ENCODE results near the gene FA2H. TPM values are rescaled to one million over a fixed set of nuclear protein-coding genes. Genes with fewer than 3 reads are reported as not detected.
A peak's percentile ranks its signal among the peaks of the same experiment; 100 is the strongest.

Gene FA2H
- total and polyA plus RNA-seq, 2 of the 13 experiments (the other 11 are each of a cell fraction or from before 2014, with no cell fraction given), result 0.20 TPM; not detected in 1

DNA sequence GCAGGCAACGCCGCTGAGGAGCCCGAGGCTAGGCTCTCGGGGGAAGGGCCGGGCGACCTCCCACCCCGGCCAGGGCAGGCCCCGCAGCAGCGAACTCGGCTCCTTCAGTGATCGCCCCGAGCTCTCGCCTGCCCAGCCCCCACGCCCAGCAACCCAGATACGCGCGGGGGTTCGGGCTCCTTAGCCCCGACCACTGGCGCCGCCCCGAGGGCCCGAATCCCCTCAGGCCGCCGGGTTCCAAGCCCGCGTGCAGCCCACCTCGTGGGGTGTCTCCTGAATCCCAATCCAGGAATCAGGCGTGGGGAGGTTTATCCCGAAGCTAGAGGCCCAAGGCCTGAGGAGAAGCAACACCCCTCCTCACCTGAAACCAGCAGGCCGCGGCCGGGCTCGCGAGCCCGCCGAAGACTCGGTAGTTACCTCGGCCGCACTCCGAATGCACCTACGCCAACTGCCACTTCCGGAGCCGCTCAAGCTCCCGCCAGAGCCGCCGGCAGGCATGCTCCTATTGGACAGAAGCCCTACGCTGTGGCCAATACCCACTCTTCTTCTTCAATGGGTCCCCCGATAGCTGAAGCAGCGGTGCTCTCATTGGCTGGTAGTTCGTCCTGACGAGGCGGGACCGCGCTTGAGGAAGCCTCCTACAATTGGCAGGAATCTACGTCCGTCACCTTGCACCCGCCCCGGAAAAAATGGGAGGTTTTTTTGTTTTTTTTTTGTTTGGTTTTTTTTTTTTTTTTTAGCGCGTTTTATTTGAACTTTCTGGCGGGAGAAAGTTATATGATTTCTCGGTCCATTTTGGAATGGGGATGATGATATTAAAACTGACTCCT, 108.0 kb downstream of the FA2H start, which contains the start of gene RFWD3 (continued):
- TF ChIP-seq, protein P1, sequence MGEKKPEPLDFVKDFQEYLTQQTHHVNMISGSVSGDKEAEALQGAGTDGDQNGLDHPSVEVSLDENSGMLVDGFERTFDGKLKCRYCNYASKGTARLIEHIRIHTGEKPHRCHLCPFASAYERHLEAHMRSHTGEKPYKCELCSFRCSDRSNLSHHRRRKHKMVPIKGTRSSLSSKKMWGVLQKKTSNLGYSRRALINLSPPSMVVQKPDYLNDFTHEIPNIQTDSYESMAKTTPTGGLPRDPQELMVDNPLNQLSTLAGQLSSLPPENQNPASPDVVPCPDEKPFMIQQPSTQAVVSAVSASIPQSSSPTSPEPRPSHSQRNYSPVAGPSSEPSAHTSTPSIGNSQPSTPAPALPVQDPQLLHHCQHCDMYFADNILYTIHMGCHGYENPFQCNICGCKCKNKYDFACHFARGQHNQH (CRISPR knock-in tag; IDR thresholded peaks at IDR 0.05), result peak; percentile 65; the same call in 1 of the 2 replicates

DNA sequence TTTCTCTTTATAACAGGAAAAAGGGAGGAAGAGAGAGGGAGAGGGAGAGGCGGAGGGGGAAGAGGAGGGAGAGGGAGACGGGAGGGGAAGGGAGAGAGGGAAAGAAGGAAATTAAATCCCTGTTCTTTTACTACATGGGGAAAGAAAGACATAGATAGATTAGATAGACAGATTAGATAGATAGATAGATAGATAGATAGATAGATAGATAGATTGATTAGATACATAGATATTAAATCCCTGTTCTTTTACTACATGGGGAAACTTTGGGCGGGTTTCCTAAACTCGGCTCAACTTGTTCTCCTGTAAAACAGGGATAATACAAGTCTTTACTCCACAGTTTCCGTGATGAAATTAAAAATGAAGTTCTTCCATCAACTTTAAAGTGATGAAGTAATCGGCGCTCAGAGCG, 108.6 kb downstream of the FA2H start:
- Histone ChIP-seq H3K4me3 (replicated peaks in 1 of 3; ENCODE audit: insufficient read depth in 1 of 3, low read depth in 2 of 3, low read length in 3 of 3) (peak overlapping the region; percentile 75 to 98 (median 90)), H3K4me1 (ENCODE audit: insufficient read depth, low read length) (peaks cover 55% of the 10 kb centered on the region), H3K9me3 (ENCODE audit: low read length) (no peaks in the 10 kb centered on the region), H3K4me2 (ENCODE audit: low read depth, low read length) (peak overlapping the region; percentile 82), H3K27ac (ENCODE audit: extremely low read length, insufficient read depth, low read length) (peak overlapping the region; percentile 90), H3K36me3 (replicated peaks in 1 of 2; ENCODE audit: control insufficient read depth in 1 of 2, insufficient read depth in 2 of 2, low read length in 2 of 2) (peaks cover 11 to 28% of the 10 kb centered on the region in 2 experiments), H3K79me2 (ENCODE audit: insufficient read depth, low read length) (peaks cover 52% of the 10 kb centered on the region), H3K9ac (ENCODE audit: insufficient read depth, low read depth, low read length) (peak overlapping the region; percentile 95), H4K20me1 (ENCODE audit: insufficient read depth, low read length) (no peaks in the 10 kb centered on the region), H2AFZ (ENCODE audit: low read length) (no peak overlapping the region), H3K27me3 (ENCODE audit: control insufficient read depth in 1 of 2, insufficient read depth in 2 of 2, low read length in 2 of 2) (no peaks in the 10 kb centered on the region)
- intact Hi-C loops (cut with micrococcal nuclease; ENCODE audit: unreplicated experiment), result loop anchor here (5.0 kb wide), 1 partner anchor 41 kb away; no protein-coding TSS in a partner anchor
- ChIA-PET POLR2A (interaction anchor here (1.8 to 2.9 kb wide), 3 partner anchors 30 to 59 kb away, joined by 17 to 22 read pairs (median 19); partner anchors contain the start of genes GLG1 and MLKL), CTCF (ENCODE audit: low intra/inter-chr PET ratio, low total read pairs) (no interaction called here)
- in situ Hi-C loops (cut with HindIII; ENCODE audit: extremely low pct_ligation_motif_present, low pct_unique_long_range_greater_than_20kb), result no loop called here
- no peak for FAIRE-seq
- ATAC-seq, result no peak
- WGBS (ENCODE audit: low lambda C conversion rate), result 9% methylated on average over 8 of the region's 8 CpGs
- BruUV-seq (replicated peaks), result no TSS peak
- no peak for DNase-seq (ENCODE audit: low spot score)
- 0 out of 2 replicates have a peak, but pooled peaks have one; percentile 35 for TF ChIP-seq ZNF674 (CRISPR knock-in tag; IDR thresholded peaks at IDR 0.05; ENCODE audit: low read depth)
- TF ChIP-seq HNRNPK (IDR thresholded peaks at IDR 0.05; ENCODE audit: low read depth, low read length, poor library complexity, severe bottlenecking), result peak; percentile 17
- TF ChIP-seq RXRA (CRISPR knock-in tag; IDR thresholded peaks at IDR 0.05), result no peak
- no peak for TF ChIP-seq ZNF383 (CRISPR knock-in tag; IDR thresholded peaks at IDR 0.05; ENCODE audit: borderline replicate concordance)
- TF ChIP-seq, protein P2, sequence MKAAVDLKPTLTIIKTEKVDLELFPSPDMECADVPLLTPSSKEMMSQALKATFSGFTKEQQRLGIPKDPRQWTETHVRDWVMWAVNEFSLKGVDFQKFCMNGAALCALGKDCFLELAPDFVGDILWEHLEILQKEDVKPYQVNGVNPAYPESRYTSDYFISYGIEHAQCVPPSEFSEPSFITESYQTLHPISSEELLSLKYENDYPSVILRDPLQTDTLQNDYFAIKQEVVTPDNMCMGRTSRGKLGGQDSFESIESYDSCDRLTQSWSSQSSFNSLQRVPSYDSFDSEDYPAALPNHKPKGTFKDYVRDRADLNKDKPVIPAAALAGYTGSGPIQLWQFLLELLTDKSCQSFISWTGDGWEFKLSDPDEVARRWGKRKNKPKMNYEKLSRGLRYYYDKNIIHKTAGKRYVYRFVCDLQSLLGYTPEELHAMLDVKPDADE (CRISPR knock-in tag; IDR thresholded peaks at IDR 0.05), result 0 out of 2 replicates have a peak, but pooled peaks have one; percentile 7
- no peak for TF ChIP-seq ZMYM2 (CRISPR knock-in tag; IDR thresholded peaks at IDR 0.05)

Other genes starting within 250 kb of the FA2H start
- gene GLG1, start 167.7 kb downstream of the FA2H start, total RNA-seq (2016; rRNA removed; fragmentation: Illumina TruSeq; extraction: Trizol), result 46.1 and 87.7 TPM in 2 replicates
- gene GLG1, start 167.7 kb downstream of the FA2H start, polyA plus RNA-seq (2011; rRNA removed), result 128 and 141 TPM in 2 replicates
- gene RFWD3, start 107.9 kb downstream of the FA2H start, total RNA-seq (2016; rRNA removed; fragmentation: Illumina TruSeq; extraction: Trizol), result 62.6 and 87.6 TPM in 2 replicates
- 21.3 and 23.4 TPM in 2 replicates for gene RFWD3, start 107.9 kb downstream of the FA2H start, polyA plus RNA-seq (2011; rRNA removed)
- 10.7 TPM in 2 replicates for gene MLKL, start 74.0 kb downstream of the FA2H start, total RNA-seq (2016; rRNA removed; fragmentation: Illumina TruSeq; extraction: Trizol)
- gene MLKL, start 74.0 kb downstream of the FA2H start, polyA plus RNA-seq (2011; rRNA removed), result 5.5 and 6.4 TPM in 2 replicates
- gene WDR59, start 210.3 kb upstream of the FA2H start, total RNA-seq (2016; rRNA removed; fragmentation: Illumina TruSeq; extraction: Trizol), result 59.6 and 65.2 TPM in 2 replicates
- gene WDR59, start 210.3 kb upstream of the FA2H start, polyA plus RNA-seq (2011; rRNA removed), result 305 and 306 TPM in 2 replicates
- gene ZNRF1, start 224.2 kb upstream of the FA2H start, total RNA-seq (2016; rRNA removed; fragmentation: Illumina TruSeq; extraction: Trizol), result 32.3 and 43.9 TPM in 2 replicates
- 57.8 and 58.7 TPM in 2 replicates for gene ZNRF1, start 224.2 kb upstream of the FA2H start, polyA plus RNA-seq (2011; rRNA removed)